Heart left ventricle (tissue), 13 donors: ENCODE results near the gene UQCRC1.

Experiments
- CTCF ChIP-seq, 12 donors: fragments of 200-600 bp; sonication (generic) in 4 of 12; IDR thresholded peaks; one replicate each; pipeline versions ENCODE4 v1.5.0 to v1.8.0; 2018 to 2022; ENCODE audit warnings: antibody characterized with exemption in 12 of 12, mild to moderate bottlenecking in 5 of 12
- POLR2A ChIP-seq, 2 donors: fragments of 450-650 bp; IDR thresholded peaks; one replicate each; pipeline ENCODE4 v1.6.1; 2017; ENCODE audit warnings: antibody characterized with exemption in 2 of 2, mild to moderate bottlenecking in 2 of 2, moderate library complexity in 2 of 2
- donor health status: ischemic (EF 13 %, LVEDD 7.1; RV severe dilation, severe dysfunction).
- donor health status: DM: no; HTN: yes; CAD: no.
- donor health status: DM: no; HTN: no; CAD: no.
- donor health status: ischemic (EF 25% LVEDD 6.9; RV normal size, moderate dysfunction).
- donor health status: ischemic (EF 25% LVEDD 5.7; RV mildly dilated, moderate dysfunction).
- donor health status: ischemic (EF 35%, LVEDD 5.7; RV mildly dilated, moderate dysfunction).
- donor health status: nonischemic (EF 11% LVEDD 7.7; RV severe dilation, severe dysfunction).
- donor health status: DM: yes; HTN: yes; CAD: no.
- donor health status: PGD.
- donor health status: ischemic (EF 29% LVEDD 5.4; RV normal size, mild dysfunction).
- donor health status: nonischemic (EF 23%, LVEDD 6.1; RV moderate dilation, normal function).

- TF ChIP-seq CTCF (IDR thresholded peaks at IDR 0.05) (no peak), POLR2A (IDR thresholded peaks at IDR 0.05) (no peak)
Measured at GRCh38 chr3:48568476-48568875, 41.0 kb downstream of the UQCRC1 start.
